ENCODE measurements around the gene DLG5.
A peak's percentile ranks its signal among the peaks of the same experiment; 100 is the strongest.

The DLG5 gene

DNA sequence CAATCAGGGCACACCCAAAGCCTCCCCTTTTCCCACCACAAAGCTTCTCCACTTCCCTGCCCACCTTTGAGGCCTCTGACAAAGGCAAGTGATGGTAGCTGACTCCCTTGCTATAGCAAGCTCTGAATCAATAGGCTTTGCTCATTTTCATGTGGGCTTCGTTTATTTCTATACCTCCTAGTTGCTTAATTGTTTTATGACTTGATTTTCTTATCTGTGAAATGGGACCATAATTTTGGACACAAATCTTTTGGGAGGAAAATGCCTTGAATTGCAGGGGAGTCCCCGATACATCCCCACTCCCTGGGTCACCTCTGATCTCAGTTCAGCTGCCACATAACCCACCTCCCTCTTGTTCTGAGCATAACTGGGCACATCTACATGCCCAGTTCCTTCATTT, 13.7 kb upstream of the DLG5 start (continued):
- TF ChIP-seq ZNF214 (tag by site-specific recombination; IDR thresholded peaks at IDR 0.05; ENCODE audit: borderline replicate concordance): no peak
- no peak for TF ChIP-seq ZNF133 (tag by site-specific recombination; IDR thresholded peaks at IDR 0.05)

DNA sequence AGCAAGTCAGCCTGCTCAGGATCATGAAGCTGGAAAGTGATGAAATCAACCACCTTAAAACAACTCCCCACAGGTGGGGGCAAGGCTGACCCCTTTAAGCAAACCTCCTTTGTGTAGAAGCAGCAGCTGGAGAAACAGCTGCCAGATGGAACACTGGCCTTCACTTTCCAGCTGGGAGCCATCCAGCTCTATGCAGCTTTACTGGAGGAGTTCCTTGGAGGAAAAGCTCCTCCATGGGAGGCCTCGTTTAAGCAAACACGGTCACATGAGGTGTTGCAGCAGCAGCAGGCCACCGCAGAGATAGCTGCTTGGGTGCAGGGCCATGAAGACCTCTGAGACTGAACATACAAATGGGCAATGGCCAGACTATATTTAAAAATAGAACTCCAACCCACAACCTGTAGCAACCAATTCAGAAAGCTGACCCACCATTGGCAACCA, 13.0 kb upstream of the DLG5 start:
- Histone ChIP-seq H3K9me3 (ENCODE audit: control insufficient read depth, insufficient read depth, low read depth, low read length) (no peaks in the 10 kb centered on the region), H3K27ac (ENCODE audit: extremely low read depth, low read depth, low read length) (no peak overlapping the region), H3K4me3 (ENCODE audit: low read depth, low read length) (no peak overlapping the region), H3K36me3 (ENCODE audit: control insufficient read depth in 2 of 2, insufficient read depth in 1 of 2, low read length in 2 of 2) (no peaks in the 10 kb centered on the region), H3K4me1 (ENCODE audit: control insufficient read depth, insufficient read depth, low read length) (no peaks in the 10 kb centered on the region)
- no peak for TF ChIP-seq ZNF549 (tag by site-specific recombination; IDR thresholded peaks at IDR 0.05)
- no peak for TF ChIP-seq WT1 (tag by site-specific recombination; IDR thresholded peaks at IDR 0.05)
- peak; percentile 54 for TF ChIP-seq SCRT2 (tag by site-specific recombination; IDR thresholded peaks at IDR 0.05)
- no peak for TF ChIP-seq ZNF175 (tag by site-specific recombination; IDR thresholded peaks at IDR 0.05)
- no peak for TF ChIP-seq ZNF24 (tag by site-specific recombination; IDR thresholded peaks at IDR 0.05)
- peak; percentile 73 for TF ChIP-seq ZIC2 (tag by site-specific recombination; IDR thresholded peaks at IDR 0.05)
- peak; percentile 92 for TF ChIP-seq GLIS1 (tag by site-specific recombination; IDR thresholded peaks at IDR 0.05)
- no peak for TF ChIP-seq ZNF157 (tag by site-specific recombination; IDR thresholded peaks at IDR 0.05)
- ChIA-PET CTCF (interaction anchor here (0.6 to 0.8 kb wide), 2 partner anchors 76 to 93 kb away, joined by 3 read pairs; no protein-coding TSS in a partner anchor), POLR2A (interaction anchor here (0.6 to 0.8 kb wide), 2 partner anchors 8 to 15 kb away, joined by 3 read pairs; no protein-coding TSS in a partner anchor)

DNA sequence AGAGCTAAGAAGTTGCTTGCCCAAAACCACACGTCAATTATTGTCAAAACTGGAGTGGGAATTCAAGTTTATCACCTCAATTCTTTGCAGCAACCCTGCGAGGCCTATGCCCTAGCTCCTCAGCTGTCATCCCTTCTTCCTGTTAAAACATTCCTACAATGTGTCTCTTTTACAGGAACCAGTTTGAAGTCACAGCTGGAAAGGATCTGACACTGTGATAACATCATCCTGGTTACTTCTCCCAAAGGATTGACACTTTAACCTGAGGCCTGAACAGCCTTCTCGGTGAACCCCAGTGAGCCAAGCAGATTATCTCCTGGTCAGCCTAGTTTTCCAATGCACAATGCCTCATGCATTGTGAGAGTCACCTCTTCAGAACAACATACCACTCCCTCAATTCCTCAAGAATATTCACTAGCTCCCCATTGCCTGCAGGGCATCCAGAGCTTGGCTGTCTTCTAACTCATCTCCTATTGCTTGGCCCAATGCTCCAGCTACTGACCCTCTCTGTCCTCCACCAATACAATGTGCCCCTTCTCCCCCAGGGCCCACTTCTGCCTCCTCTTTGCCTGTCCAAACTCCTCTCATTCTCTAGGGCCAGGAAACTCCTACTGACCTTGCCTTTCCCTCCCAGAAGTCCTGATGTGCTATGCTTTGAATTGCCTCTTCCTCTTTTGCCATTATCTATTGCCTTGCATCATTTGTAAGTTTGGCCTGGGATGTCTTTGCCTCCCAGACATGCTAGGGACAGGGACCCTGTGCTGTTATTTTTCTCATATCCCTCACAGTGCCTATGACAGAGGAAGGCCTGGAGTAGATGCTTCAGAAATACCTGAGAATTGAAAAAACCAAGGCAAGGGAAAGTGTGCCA, 10.4 kb upstream of the DLG5 start:
- H3K9me3 ChIP-seq (ENCODE audit: control insufficient read depth, insufficient read depth, low read depth, low read length): no peaks in the 10 kb centered on the region
- no peak overlapping the region for H3K27ac ChIP-seq (ENCODE audit: extremely low read depth, low read depth, low read length)
- no peaks in the 10 kb centered on the region for H3K4me1 ChIP-seq (ENCODE audit: control insufficient read depth, insufficient read depth, low read length)
- H3K4me3 ChIP-seq (ENCODE audit: low read depth, low read length): no peak overlapping the region
- POLR2A ChIA-PET: interaction anchor here (1.6 kb wide), 1 partner anchor 11 kb away, joined by 4 read pairs; no protein-coding TSS in a partner anchor
- TF ChIP-seq ZNF510 (tag by site-specific recombination; IDR thresholded peaks at IDR 0.05; ENCODE audit: insufficient replicate concordance) (no peak), ZNF16 (tag by site-specific recombination; IDR thresholded peaks at IDR 0.05; ENCODE audit: low read depth) (peak; percentile 73; the same call in 1 of the 2 replicates)
- TF ChIP-seq, protein P1, sequence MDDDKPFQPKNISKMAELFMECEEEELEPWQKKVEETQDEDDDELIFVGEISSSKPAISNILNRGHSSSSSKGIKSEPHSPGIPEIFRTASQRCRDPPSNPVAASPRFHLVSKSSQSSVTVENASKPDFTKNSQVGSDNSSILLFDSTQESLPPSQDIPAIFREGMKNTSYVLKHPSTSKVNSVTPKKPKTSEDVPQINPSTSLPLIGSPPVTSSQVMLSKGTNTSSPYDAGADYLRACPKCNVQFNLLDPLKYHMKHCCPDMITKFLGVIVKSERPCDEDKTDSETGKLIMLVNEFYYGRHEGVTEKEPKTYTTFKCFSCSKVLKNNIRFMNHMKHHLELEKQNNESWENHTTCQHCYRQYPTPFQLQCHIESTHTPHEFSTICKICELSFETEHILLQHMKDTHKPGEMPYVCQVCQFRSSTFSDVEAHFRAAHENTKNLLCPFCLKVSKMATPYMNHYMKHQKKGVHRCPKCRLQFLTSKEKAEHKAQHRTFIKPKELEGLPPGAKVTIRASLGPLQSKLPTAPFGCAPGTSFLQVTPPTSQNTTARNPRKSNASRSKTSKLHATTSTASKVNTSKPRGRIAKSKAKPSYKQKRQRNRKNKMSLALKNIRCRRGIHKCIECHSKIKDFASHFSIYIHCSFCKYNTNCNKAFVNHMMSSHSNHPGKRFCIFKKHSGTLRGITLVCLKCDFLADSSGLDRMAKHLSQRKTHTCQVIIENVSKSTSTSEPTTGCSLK (tag by site-specific recombination; IDR thresholded peaks at IDR 0.05): no peak
- H3K36me3 ChIP-seq (ENCODE audit: control insufficient read depth in 2 of 2, insufficient read depth in 1 of 2, low read length in 2 of 2): no peaks in the 10 kb centered on the region
- CTCF ChIA-PET: no interaction called here

DNA sequence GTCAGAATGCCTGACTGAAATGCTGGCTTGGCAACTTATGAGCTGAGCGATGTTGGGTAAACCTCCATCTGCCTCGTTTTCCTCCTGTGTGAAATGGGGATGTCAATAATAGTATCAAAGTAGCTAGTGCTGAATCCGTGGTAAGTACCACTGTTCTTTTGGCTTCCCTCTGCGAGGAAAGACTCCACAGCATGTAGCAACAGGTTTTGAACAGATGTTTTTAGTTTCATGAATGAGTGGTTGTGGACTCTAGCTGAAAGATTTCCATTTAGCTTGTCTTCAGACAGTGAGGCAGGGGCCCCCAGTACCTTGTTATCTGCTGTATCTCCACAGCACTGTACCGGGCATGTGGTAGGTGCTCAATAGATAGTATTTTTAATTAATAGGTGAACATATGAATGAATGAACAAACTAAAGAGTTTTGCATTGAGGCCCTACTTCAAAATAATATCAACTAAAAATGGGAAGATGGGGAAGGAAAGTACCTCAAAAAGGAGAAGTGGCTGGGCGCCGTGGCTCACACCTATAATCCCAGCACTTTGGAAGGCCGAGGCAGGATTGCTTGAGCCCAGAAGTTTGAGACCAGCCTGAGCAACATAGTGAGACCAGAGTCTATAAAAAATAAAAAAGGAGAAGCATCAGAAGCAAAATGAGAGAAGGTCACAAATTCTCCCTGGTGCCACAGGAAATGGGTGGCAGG, 5.6 kb upstream of the DLG5 start:
- ChIA-PET CTCF (interaction anchor here (0.5 to 1.2 kb wide), 3 partner anchors 10 to 85 kb away, joined by 3 read pairs; no protein-coding TSS in a partner anchor), POLR2A (interaction anchor here (0.7 to 1.3 kb wide), 2 partner anchors 7 to 16 kb away, joined by 3 to 6 read pairs; no protein-coding TSS in a partner anchor)
- H3K27ac ChIP-seq (ENCODE audit: extremely low read depth, low read depth, low read length): no peak overlapping the region
- no peaks in the 10 kb centered on the region for H3K36me3 ChIP-seq (ENCODE audit: control insufficient read depth in 2 of 2, insufficient read depth in 1 of 2, low read length in 2 of 2)
- H3K9me3 ChIP-seq (ENCODE audit: control insufficient read depth, insufficient read depth, low read depth, low read length): no peaks in the 10 kb centered on the region
- no peaks in the 10 kb centered on the region for H3K4me1 ChIP-seq (ENCODE audit: control insufficient read depth, insufficient read depth, low read length)
- no peak for TF ChIP-seq ZNF24 (tag by site-specific recombination; IDR thresholded peaks at IDR 0.05)
- TF ChIP-seq, protein P2, sequence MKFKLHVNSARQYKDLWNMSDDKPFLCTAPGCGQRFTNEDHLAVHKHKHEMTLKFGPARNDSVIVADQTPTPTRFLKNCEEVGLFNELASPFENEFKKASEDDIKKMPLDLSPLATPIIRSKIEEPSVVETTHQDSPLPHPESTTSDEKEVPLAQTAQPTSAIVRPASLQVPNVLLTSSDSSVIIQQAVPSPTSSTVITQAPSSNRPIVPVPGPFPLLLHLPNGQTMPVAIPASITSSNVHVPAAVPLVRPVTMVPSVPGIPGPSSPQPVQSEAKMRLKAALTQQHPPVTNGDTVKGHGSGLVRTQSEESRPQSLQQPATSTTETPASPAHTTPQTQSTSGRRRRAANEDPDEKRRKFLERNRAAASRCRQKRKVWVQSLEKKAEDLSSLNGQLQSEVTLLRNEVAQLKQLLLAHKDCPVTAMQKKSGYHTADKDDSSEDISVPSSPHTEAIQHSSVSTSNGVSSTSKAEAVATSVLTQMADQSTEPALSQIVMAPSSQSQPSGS (tag by site-specific recombination; IDR thresholded peaks at IDR 0.05; ENCODE audit: low read depth): no peak
- peak; percentile 83 for TF ChIP-seq SCRT2 (tag by site-specific recombination; IDR thresholded peaks at IDR 0.05)
- TF ChIP-seq ZNF529 (tag by site-specific recombination; IDR thresholded peaks at IDR 0.05; ENCODE audit: insufficient replicate concordance): no peak
- no peak overlapping the region for H3K4me3 ChIP-seq (ENCODE audit: low read depth, low read length)

All from HEK293 (cell line).